Fibroblast of villous mesenchyme (primary cell): ENCODE measurements around the gene CLDN19. TPM values are rescaled to one million over a fixed set of nuclear protein-coding genes. Genes with fewer than 3 reads are reported as not detected.

Source experiments
- DNase-seq: peaks from one replicate; pipeline ENCODE4 v3.0.0-alpha.2; 2010; ENCODE audit warnings: low read depth
- H3K4me3 ChIP-seq: 2 replicates; pipeline ENCODE4 v1.5.1; 2011; ENCODE audit warnings: low read depth, mild to moderate bottlenecking, low read length
- total RNA-seq: library from RNA; depleted of rRNA; stranded (reverse); fragments of >200 nt; gene quantifications from 2 replicates; pipeline ENCODE4 v1.2.3, GENCODE V29; 2012
- TF ChIP-seq, protein P1 (sequence below): IDR thresholded peaks from 2 replicates; pipeline ENCODE4 v1.5.1; 2012; ENCODE audit warnings: low read depth, mild to moderate bottlenecking, low read length; ENCODE audit not compliant: insufficient read depth

CLDN19 gene
- total RNA-seq, 1 donor = not detected

- DNase-seq = peak; percentile 42
- TF ChIP-seq, protein P1, sequence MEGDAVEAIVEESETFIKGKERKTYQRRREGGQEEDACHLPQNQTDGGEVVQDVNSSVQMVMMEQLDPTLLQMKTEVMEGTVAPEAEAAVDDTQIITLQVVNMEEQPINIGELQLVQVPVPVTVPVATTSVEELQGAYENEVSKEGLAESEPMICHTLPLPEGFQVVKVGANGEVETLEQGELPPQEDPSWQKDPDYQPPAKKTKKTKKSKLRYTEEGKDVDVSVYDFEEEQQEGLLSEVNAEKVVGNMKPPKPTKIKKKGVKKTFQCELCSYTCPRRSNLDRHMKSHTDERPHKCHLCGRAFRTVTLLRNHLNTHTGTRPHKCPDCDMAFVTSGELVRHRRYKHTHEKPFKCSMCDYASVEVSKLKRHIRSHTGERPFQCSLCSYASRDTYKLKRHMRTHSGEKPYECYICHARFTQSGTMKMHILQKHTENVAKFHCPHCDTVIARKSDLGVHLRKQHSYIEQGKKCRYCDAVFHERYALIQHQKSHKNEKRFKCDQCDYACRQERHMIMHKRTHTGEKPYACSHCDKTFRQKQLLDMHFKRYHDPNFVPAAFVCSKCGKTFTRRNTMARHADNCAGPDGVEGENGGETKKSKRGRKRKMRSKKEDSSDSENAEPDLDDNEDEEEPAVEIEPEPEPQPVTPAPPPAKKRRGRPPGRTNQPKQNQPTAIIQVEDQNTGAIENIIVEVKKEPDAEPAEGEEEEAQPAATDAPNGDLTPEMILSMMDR = no peak
- H3K4me3 ChIP-seq = no peak overlapping the region
Observed at GRCh38 chr1:42745851-42746250, 5.8 kb upstream of the CLDN19 start.

DNA sequence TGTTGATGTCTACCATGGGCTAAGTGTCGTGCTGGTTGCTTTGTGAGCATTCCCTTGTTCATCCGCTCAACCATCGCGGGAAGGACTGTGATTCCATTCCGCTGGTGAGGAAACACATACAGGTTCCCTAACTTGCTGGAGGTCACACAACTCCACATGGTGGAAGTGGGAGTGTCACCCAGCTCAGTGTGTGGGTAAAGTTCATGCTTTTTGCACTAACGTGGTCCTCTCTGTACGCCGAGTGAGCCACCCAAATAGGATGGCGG is 4.0 kb upstream of the CLDN19 start:
- DNase-seq = no peak
- no peak overlapping the region for H3K4me3 ChIP-seq
- TF ChIP-seq, protein P1 = no peak

GRCh38 chr1:42743317-42744147 is 3.5 kb upstream of the CLDN19 start:
- no peak for DNase-seq
- TF ChIP-seq, protein P1 = no peak
- H3K4me3 ChIP-seq = no peak overlapping the region

- DNase-seq = no peak
- no peak overlapping the region for H3K4me3 ChIP-seq
- TF ChIP-seq, protein P1 = no peak
Observed at GRCh38 chr1:42742617-42743316, 2.7 kb upstream of the CLDN19 start.

DNA sequence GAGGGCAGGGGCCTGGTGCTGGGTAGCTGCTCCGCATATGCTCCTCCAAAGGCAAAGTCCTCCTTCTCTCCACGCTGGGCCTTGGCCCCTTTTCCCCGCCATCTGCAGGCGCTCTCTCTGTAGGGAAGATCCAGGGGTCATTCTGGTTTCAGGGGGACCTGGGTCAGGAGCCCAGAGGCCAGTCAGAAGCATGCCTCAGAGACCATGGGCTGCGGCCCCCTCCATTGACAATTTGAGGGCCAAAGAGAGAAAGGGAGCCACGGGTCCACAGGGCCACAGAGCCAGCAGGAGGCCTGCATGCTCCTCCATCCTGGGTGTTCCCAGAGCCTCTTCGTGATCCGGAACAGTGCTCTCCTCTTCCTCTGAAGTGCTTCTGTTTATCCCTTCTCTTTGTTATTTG is 2.1 kb upstream of the CLDN19 start:
- TF ChIP-seq, protein P1 = no peak
- no peak for DNase-seq

DNA sequence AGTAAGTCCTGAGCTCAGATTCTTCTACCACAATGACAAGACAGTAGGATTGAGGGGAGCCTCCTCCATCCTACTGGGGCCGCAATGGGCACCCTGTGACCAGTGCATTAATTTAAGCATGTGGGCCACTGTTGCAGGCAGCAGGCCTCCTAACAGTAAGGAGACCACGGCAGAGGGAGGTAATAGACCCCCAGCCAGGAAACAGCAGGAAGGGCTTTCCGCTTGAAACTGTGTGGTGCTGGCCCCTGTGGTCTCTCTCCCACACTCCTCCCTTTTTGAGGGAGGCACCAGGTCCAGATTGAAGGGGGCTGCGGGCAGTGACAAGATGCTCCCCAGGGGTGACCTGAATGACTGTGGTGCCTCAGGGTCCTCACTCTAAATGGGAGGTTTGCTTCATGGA is 1.7 kb upstream of the CLDN19 start:
- TF ChIP-seq, protein P1 = no peak
- DNase-seq = no peak
- no peak overlapping the region for H3K4me3 ChIP-seq

More for the DNA sequence above, 2.1 kb upstream of the CLDN19 start:
- no peak overlapping the region for H3K4me3 ChIP-seq
